Trophoblast cell (in vitro differentiated cells and primary cell): ENCODE measurements around the gene SERTM1.

Source experiments
- DNase-seq, 2 donors: peaks; one replicate each; pipeline ENCODE4 v3.0.0-alpha.2; 2016
- H2AFZ ChIP-seq: 2 replicates; pipeline ENCODE4 v1.6.1; 2013; ENCODE audit warnings: low read length, moderate library complexity, mild to moderate bottlenecking; ENCODE audit not compliant: insufficient read depth, poor library complexity
- H2AK5ac ChIP-seq: 2 replicates; pipeline ENCODE4 v1.6.1; 2013; ENCODE audit warnings: mild to moderate bottlenecking, low read length
- H2BK120ac ChIP-seq: 2 replicates; pipeline ENCODE4 v1.6.1; 2013; ENCODE audit warnings: low read length, mild to moderate bottlenecking, moderate library complexity; ENCODE audit not compliant: insufficient read depth, poor library complexity
- H2BK12ac ChIP-seq: 2 replicates; pipeline ENCODE4 v1.6.1; 2013; ENCODE audit warnings: mild to moderate bottlenecking, low read length, moderate library complexity
- H2BK5ac ChIP-seq: 2 replicates; pipeline ENCODE4 v1.6.1; 2013; ENCODE audit warnings: low read length, low read depth, moderate library complexity, mild to moderate bottlenecking; ENCODE audit not compliant: poor library complexity
- H3K14ac ChIP-seq: 2 replicates; pipeline ENCODE4 v1.6.1; 2013; ENCODE audit warnings: mild to moderate bottlenecking, low read length
- H3K18ac ChIP-seq: 2 replicates; pipeline ENCODE4 v1.6.1; 2013; ENCODE audit warnings: mild to moderate bottlenecking, low read length
- H3K23ac ChIP-seq: 2 replicates; pipeline ENCODE4 v1.6.1; 2013; ENCODE audit warnings: low read length
- H3K27ac ChIP-seq: 2 replicates; pipeline ENCODE4 v1.5.1; 2013; ENCODE audit warnings: low read depth, mild to moderate bottlenecking, inconsistent platforms, low read length, moderate library complexity
- H3K27me3 ChIP-seq: 2 replicates; pipeline ENCODE4 v1.6.1; 2013; ENCODE audit warnings: inconsistent platforms, mild to moderate bottlenecking, low read length, moderate library complexity; ENCODE audit not compliant: insufficient read depth
- H3K36me3 ChIP-seq, 2 experiments: 1 replicate in 1 of 2; 2 replicates in 1 of 2; pipeline ENCODE4 v1.6.1; 2013; ENCODE audit warnings: low read length in 2 of 2, mild to moderate bottlenecking in 2 of 2, moderate library complexity in 1 of 2; ENCODE audit not compliant: insufficient read depth in 2 of 2, control insufficient read depth in 1 of 2
- H3K4ac ChIP-seq: 2 replicates; pipeline ENCODE4 v1.6.1; 2013; ENCODE audit warnings: low read depth, mild to moderate bottlenecking, low read length, moderate library complexity
- H3K4me1 ChIP-seq, 2 experiments: 1 replicate in 1 of 2; 2 replicates in 1 of 2; pipeline ENCODE4 v1.6.1; 2013; ENCODE audit warnings: low read length in 2 of 2, mild to moderate bottlenecking in 2 of 2, moderate library complexity in 1 of 2; ENCODE audit not compliant: insufficient read depth in 2 of 2, control insufficient read depth in 1 of 2
- H3K4me2 ChIP-seq: 2 replicates; pipeline ENCODE4 v1.6.1; 2013; ENCODE audit warnings: inconsistent platforms, mild to moderate bottlenecking, low read length, moderate library complexity
- H3K4me3 ChIP-seq: 2 replicates; pipeline ENCODE4 v1.5.1; 2013; ENCODE audit warnings: mild to moderate bottlenecking, low read depth, low read length, inconsistent platforms
- H3K79me1 ChIP-seq: one replicate; pipeline ENCODE4 v1.6.1; 2013; ENCODE audit warnings: low read length
- H3K79me2 ChIP-seq: 2 replicates; pipeline ENCODE4 v1.6.1; 2013; ENCODE audit warnings: low read length, mild to moderate bottlenecking; ENCODE audit not compliant: control insufficient read depth, insufficient read depth, poor library complexity
- H3K9ac ChIP-seq: 2 replicates; pipeline ENCODE4 v1.6.1; 2013; ENCODE audit warnings: mild to moderate bottlenecking, low read length
- H3K9me3 ChIP-seq: 2 replicates; pipeline ENCODE4 v1.6.1; 2013; ENCODE audit warnings: low read depth, mild to moderate bottlenecking, control low read depth, inconsistent platforms, low read length; ENCODE audit not compliant: insufficient read depth
- H4K12ac ChIP-seq: 2 replicates; pipeline ENCODE4 v1.6.1; 2013; ENCODE audit warnings: low read depth, mild to moderate bottlenecking, low read length, moderate library complexity
- H4K8ac ChIP-seq: 2 replicates; pipeline ENCODE4 v1.6.1; 2013; ENCODE audit warnings: low read depth, mild to moderate bottlenecking, low read length, moderate library complexity
- H4K91ac ChIP-seq: one replicate; pipeline ENCODE4 v1.6.1; 2013; ENCODE audit warnings: low read depth, mild to moderate bottlenecking, low read length, moderate library complexity
- WGBS: extraction: QIAGEN DNeasy Blood & Tissue Kit; methylation state at CpG from one replicate; pipeline ENCODE4 v1.1.7; 2013; ENCODE audit warnings: missing lambda C conversion rate; ENCODE audit not compliant: insufficient read length, insufficient coverage; ENCODE audit errors: extremely low coverage; 5-methylcytosine and 5-hydroxymethylcytosine counted together

Gene SERTM1

DNA sequence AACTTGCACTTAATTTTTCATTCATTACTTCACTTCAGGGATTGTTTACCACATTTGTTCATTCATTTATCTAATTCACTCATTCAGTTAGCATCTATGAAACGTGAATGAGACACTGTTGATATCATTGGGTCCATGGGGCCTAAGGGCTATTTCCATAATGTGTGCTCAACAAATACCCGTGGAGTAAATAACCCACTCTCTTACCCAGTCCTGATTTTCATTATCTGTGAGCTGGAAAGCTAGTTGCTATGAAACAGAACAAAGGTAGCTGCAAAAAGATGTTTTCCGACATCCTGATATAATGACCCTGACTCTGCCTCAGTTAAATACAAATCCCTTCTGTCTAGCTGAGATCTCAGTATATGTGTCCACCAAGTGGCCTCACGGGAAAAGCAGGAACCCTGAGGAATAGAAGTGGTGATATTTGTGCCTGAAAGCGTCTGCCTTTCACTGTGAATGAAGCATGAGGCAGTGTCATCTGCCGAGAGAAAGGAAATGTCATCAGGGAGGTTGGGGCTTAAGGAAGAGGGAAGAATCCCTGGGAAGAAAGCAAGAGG, 63.8 kb downstream of the SERTM1 start:
- Histone ChIP-seq H3K4me1 (no peaks in the 10 kb centered on the region), H3K23ac (no peak overlapping the region), H3K79me1 (no peaks in the 10 kb centered on the region), H2BK12ac (no peak overlapping the region), H3K79me2 (no peaks in the 10 kb centered on the region), H3K14ac (no peak overlapping the region), H2AK5ac (no peak overlapping the region), H3K9me3 (peaks cover 3% of the 10 kb centered on the region), H3K18ac (no peak overlapping the region), H4K91ac (no peak overlapping the region), H2AFZ (no peak overlapping the region), H4K12ac (no peak overlapping the region), H3K4ac (no peak overlapping the region), H3K27ac (no peak overlapping the region), H4K8ac (no peak overlapping the region), H2BK120ac (no peak overlapping the region), H3K36me3 (no peaks in the 10 kb centered on the region), H3K4me2 (no peak overlapping the region), H3K9ac (no peak overlapping the region), H3K4me3 (no peak overlapping the region), H3K27me3 (no peaks in the 10 kb centered on the region), H2BK5ac (no peak overlapping the region)
- DNase-seq = no peak
- WGBS = no CpG with 5 or more reads among the region's 6 CpGs

DNA sequence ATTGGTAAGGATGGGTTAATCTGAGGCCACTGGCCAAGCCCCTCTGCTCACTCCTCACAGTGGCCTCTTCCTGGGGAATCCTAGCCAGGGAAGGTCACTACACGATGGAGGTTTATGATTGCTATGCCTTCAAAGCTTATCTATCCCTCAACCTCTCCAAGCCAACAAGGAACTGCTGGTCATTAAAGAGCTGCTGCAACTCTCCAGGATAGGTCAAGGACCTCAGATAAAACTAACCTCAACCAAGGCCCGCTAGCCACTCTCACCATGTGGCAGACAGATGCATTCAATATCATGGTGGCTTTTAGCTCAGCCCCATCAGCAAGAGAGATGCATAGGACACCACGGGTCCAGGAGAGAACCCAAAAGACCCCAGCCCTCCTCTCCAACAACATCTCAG, 71.6 kb downstream of the SERTM1 start:
- WGBS = no CpG with 5 or more reads among the region's 3 CpGs

DNA sequence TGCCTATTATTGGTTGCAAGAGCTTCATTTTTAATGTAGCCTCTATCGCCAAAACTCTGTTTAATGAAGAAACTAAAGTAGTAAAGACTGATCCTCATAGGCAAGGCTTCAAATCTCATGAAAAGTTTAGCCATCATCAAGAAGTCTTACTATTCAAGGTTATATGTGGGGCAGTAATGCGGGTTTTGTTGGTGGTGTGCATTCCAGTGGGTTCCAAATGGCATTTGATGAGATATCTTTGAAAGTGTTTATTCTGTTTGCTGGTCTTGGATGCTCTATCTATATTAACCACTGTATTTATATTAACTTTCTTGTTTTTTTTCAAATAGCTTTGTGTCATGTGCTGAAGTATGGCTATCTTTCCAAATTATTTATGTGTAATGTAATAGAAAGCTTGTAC, 72.2 kb downstream of the SERTM1 start:
- Histone ChIP-seq H4K12ac (no peak overlapping the region), H3K4ac (no peak overlapping the region), H2BK120ac (no peak overlapping the region), H3K4me2 (no peak overlapping the region), H3K23ac (no peak overlapping the region), H3K36me3 (no peaks in the 10 kb centered on the region), H3K9ac (no peak overlapping the region), H4K8ac (no peak overlapping the region), H3K4me3 (no peak overlapping the region), H2AFZ (no peak overlapping the region), H2BK5ac (no peak overlapping the region), H3K9me3 (no peaks in the 10 kb centered on the region), H3K18ac (no peak overlapping the region), H3K79me2 (no peaks in the 10 kb centered on the region), H2BK12ac (no peak overlapping the region), H3K4me1 (peaks cover 0 to 1% of the 10 kb centered on the region in 2 experiments), H3K27ac (no peak overlapping the region), H3K14ac (no peak overlapping the region), H3K79me1 (no peaks in the 10 kb centered on the region), H4K91ac (no peak overlapping the region), H2AK5ac (no peak overlapping the region), H3K27me3 (no peaks in the 10 kb centered on the region)
- no CpG with 5 or more reads among the region's 2 CpGs for WGBS
- DNase-seq = peak in 1 of 2 donors; percentile 17

More for the DNA sequence above, 71.6 kb downstream of the SERTM1 start:
- Histone ChIP-seq H3K14ac (no peak overlapping the region), H3K27me3 (no peaks in the 10 kb centered on the region), H3K27ac (no peak overlapping the region), H3K79me1 (no peaks in the 10 kb centered on the region), H4K91ac (no peak overlapping the region), H3K9me3 (peaks cover 1% of the 10 kb centered on the region), H2AK5ac (no peak overlapping the region), H2BK120ac (no peak overlapping the region), H3K4me3 (no peak overlapping the region), H2BK12ac (no peak overlapping the region), H4K12ac (no peak overlapping the region), H2AFZ (no peak overlapping the region), H2BK5ac (no peak overlapping the region), H3K18ac (no peak overlapping the region), H3K79me2 (no peaks in the 10 kb centered on the region), H4K8ac (no peak overlapping the region), H3K23ac (no peak overlapping the region), H3K9ac (no peak overlapping the region), H3K4me2 (no peak overlapping the region), H3K4me1 (peaks cover 0 to 1% of the 10 kb centered on the region in 2 experiments), H3K4ac (no peak overlapping the region), H3K36me3 (no peaks in the 10 kb centered on the region)
- DNase-seq = no peak
